HepG2 (cell line): ENCODE measurements around the gene ATP6V1G2. TPM values are rescaled to one million over a fixed set of nuclear protein-coding genes. Genes with fewer than 3 reads are reported as not detected.

Experiments
- ATAC-seq: fragments of 200-7000 bp; cut with Tn5 transposase; 3 replicates; pipeline ENCODE4 v1.9.1; 2020; ENCODE audit warnings: mild to moderate bottlenecking, moderate library complexity
- BruUV-seq: library from RNA; stranded (reverse); fragments of 400-500 nt; replicated peaks from 2 replicates; lab custom pipeline; 2021; lab: Mats Ljungman, UMichigan
- CTCF ChIA-PET: fragments of 300-600 bp; formaldehyde crosslinking; extraction: SDS; loops from one replicate; lab custom pipeline; 2021; ENCODE audit warnings: low total read pairs, inconsistent platforms, low intra/inter-chr PET ratio; lab: Yijun Ruan, JAX
- POLR2A ChIA-PET: fragments of 350-600 bp; sonication (Branson Sonifier 250); formaldehyde crosslinking; loops from one replicate; lab custom pipeline; 2020; ENCODE audit warnings: antibody characterized with exemption, inconsistent platforms; lab: Yijun Ruan, JAX
- DNase-seq: peaks from one replicate; pipeline ENCODE4 v3.0.0-alpha.2; 2015; ENCODE audit warnings: low spot score
- FAIRE-seq: peaks from 3 replicates; lab custom pipeline; 2011; peaks lifted over from hg19 to GRCh38; lab: Jason Lieb, UNC
- H2AFZ ChIP-seq: one replicate; pipeline ENCODE4 v1.6.1; 2011; ENCODE audit warnings: low read length, inconsistent platforms
- H3K27ac ChIP-seq: fragments of 300-600 bp; 3 replicates; pipeline ENCODE4 v1.8.0; 2011; ENCODE audit warnings: mixed run types, mild to moderate bottlenecking, mixed read lengths, low read length, inconsistent platforms; ENCODE audit not compliant: insufficient read depth; ENCODE audit errors: extremely low read length
- H3K27me3 ChIP-seq, 2 experiments: fragments of 200-600 bp in 1 of 2; 2 replicates in 1 of 2; 3 replicates in 1 of 2; pipeline versions ENCODE4 v1.6.0 to v1.8.0; 2011; ENCODE audit warnings: low read length in 2 of 2, mild to moderate bottlenecking in 2 of 2, moderate library complexity in 2 of 2, inconsistent platforms in 1 of 2; ENCODE audit not compliant: insufficient read depth in 2 of 2, control insufficient read depth in 1 of 2
- H3K36me3 ChIP-seq, 2 experiments: fragments of 200-600 bp in 1 of 2; replicated peaks in 1 of 2; 2 replicates in 1 of 2; 3 replicates in 1 of 2; pipeline versions ENCODE4 v1.5.1 to v1.8.0; 2011; ENCODE audit warnings: low read length in 2 of 2, inconsistent platforms in 1 of 2; ENCODE audit not compliant: insufficient read depth in 2 of 2, control insufficient read depth in 1 of 2
- H3K4me1 ChIP-seq: 2 replicates; pipeline ENCODE4 v1.5.1; 2012; ENCODE audit warnings: low read length, inconsistent platforms; ENCODE audit not compliant: insufficient read depth
- H3K4me2 ChIP-seq: 2 replicates; pipeline ENCODE4 v1.6.0; 2011; ENCODE audit warnings: low read depth, low read length, inconsistent platforms
- H3K4me3 ChIP-seq, 3 experiments: fragments of 200-600 bp in 1 of 3; sonication (generic), shearing (Covaris generic) in 1 of 3; replicated peaks in 1 of 3; 2 replicates each; pipeline ENCODE4 v1.5.1; 2011 to 2016; ENCODE audit warnings: low read length in 3 of 3, inconsistent platforms in 2 of 3, low read depth in 2 of 3, mild to moderate bottlenecking in 2 of 3, control low read depth in 1 of 3, mixed read lengths in 1 of 3; ENCODE audit not compliant: insufficient read depth in 1 of 3
- H3K79me2 ChIP-seq: one replicate; pipeline ENCODE4 v1.6.1; 2011; ENCODE audit warnings: low read length, inconsistent platforms; ENCODE audit not compliant: insufficient read depth
- H3K9ac ChIP-seq: 2 replicates; pipeline ENCODE4 v1.6.0; 2011; ENCODE audit warnings: mild to moderate bottlenecking, low read depth, low read length, inconsistent platforms; ENCODE audit not compliant: insufficient read depth
- H3K9me3 ChIP-seq: 2 replicates; pipeline ENCODE4 v1.5.1; 2012; ENCODE audit warnings: mild to moderate bottlenecking, low read length
- H4K20me1 ChIP-seq: 2 replicates; pipeline ENCODE4 v1.6.0; 2011; ENCODE audit warnings: inconsistent platforms, mild to moderate bottlenecking, low read length, moderate library complexity; ENCODE audit not compliant: insufficient read depth
- ATF1 ChIP-seq: IDR thresholded peaks from 2 replicates; pipeline ENCODE4 v1.6.1; 2016; ENCODE audit warnings: mild to moderate bottlenecking, control low read depth
- RARA ChIP-seq: IDR thresholded peaks from 2 replicates; pipeline ENCODE4 v1.6.1; 2016; ENCODE audit warnings: missing genetic modification reagents, missing compliant biosample characterization
- SKIL ChIP-seq: sonication (generic); formaldehyde crosslinking; IDR thresholded peaks from 2 replicates; pipeline ENCODE4 v1.8.0; 2022; ENCODE audit warnings: missing genetic modification reagents, mild to moderate bottlenecking, moderate library complexity, borderline replicate concordance
- TOE1 ChIP-seq: sonication (generic); formaldehyde crosslinking; IDR thresholded peaks from 2 replicates; pipeline ENCODE4 v1.4.0; 2020; ENCODE audit warnings: mild to moderate bottlenecking, missing genetic modification reagents
- ZNF720 ChIP-seq: sonication (generic); formaldehyde crosslinking; IDR thresholded peaks from 2 replicates; pipeline ENCODE4 v1.4.0; 2020; ENCODE audit warnings: missing genetic modification reagents
- ZNF777 ChIP-seq: sonication (generic); formaldehyde crosslinking; IDR thresholded peaks from 2 replicates; pipeline ENCODE4 v1.4.0; 2020; ENCODE audit warnings: missing genetic modification reagents
- WGBS: methylation state at CpG from one replicate; pipeline ENCODE4 v1.1.6; 2017; ENCODE audit warnings: low lambda C conversion rate; 5-methylcytosine and 5-hydroxymethylcytosine counted together
- in situ Hi-C: cut with HindIII; loops from 2 replicates; pipeline ENCODE4 v1.10.0; 2017; ENCODE audit warnings: low pct_unique_long_range_greater_than_20kb; ENCODE audit not compliant: extremely low pct_ligation_motif_present
- intact Hi-C: fragments of 100-400 bp; cut with micrococcal nuclease; formaldehyde crosslinking; loops from one replicate; pipeline ENCODE4 v1.10.0; 2022; ENCODE audit not compliant: unreplicated experiment
- polyA plus RNA-seq, 8 experiments: library from polyadenylated mRNA; depleted of rRNA in 3 of 8; stranded (reverse) in 7 of 8; unstranded in 1 of 8; fragments of >200 nt; fragmentation: Illumina TruSeq in 4 of 8; extraction: Trizol in 4 of 8; gene quantifications; 2 replicates each; pipeline versions ENCODE4 v1.2.1 to v1.2.3, GENCODE V29; 2011 to 2016; ENCODE audit warnings: low read depth in 4 of 8, missing spikeins in 1 of 8, mixed read lengths in 1 of 8; ENCODE audit not compliant: insufficient read depth in 1 of 8
- total RNA-seq, 5 experiments: library from RNA; depleted of rRNA; stranded (reverse); fragments of >200 nt; fragmentation: Illumina TruSeq; extraction: Trizol; gene quantifications; 2 replicates each; pipeline ENCODE4 v1.2.3, GENCODE V29; 2016; ENCODE audit warnings: low read depth in 1 of 5
- TF ChIP-seq, protein P1 (sequence below): sonication (generic); formaldehyde crosslinking; conservative IDR thresholded peaks from 2 replicates; pipeline ENCODE4 v1.8.0; 2022; ENCODE audit warnings: mild to moderate bottlenecking, moderate library complexity, missing genetic modification reagents

The ATP6V1G2 gene
- total and polyA plus RNA-seq, 2 of the 13 experiments (the other 11 are each of a cell fraction or from before 2014, with no cell fraction given): 0.27 to 0.83 TPM

GRCh38 chr6:31498748-31499147 lies 47.7 kb downstream of the ATP6V1G2 start:
- CTCF ChIA-PET: no interaction called here
- intact Hi-C loops (no loop called here), in situ Hi-C loops (no loop called here)
- TF ChIP-seq SKIL (CRISPR knock-in tag) (no peak), TOE1 (CRISPR knock-in tag) (no peak), ZNF720 (CRISPR knock-in tag) (no peak), ZNF777 (CRISPR knock-in tag) (no peak), RARA (CRISPR knock-in tag) (no peak), ATF1 (no peak)
- TF ChIP-seq, protein P1, sequence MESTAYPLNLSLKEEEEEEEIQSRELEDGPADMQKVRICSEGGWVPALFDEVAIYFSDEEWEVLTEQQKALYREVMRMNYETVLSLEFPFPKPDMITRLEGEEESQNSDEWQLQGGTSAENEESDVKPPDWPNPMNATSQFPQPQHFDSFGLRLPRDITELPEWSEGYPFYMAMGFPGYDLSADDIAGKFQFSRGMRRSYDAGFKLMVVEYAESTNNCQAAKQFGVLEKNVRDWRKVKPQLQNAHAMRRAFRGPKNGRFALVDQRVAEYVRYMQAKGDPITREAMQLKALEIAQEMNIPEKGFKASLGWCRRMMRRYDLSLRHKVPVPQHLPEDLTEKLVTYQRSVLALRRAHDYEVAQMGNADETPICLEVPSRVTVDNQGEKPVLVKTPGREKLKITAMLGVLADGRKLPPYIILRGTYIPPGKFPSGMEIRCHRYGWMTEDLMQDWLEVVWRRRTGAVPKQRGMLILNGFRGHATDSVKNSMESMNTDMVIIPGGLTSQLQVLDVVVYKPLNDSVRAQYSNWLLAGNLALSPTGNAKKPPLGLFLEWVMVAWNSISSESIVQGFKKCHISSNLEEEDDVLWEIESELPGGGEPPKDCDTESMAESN (CRISPR knock-in tag): 0 out of 2 replicates have a peak, but pooled peaks have one; percentile 16
- no peaks in the 10 kb centered on the region for H3K79me2 ChIP-seq
- no peak for ATAC-seq
- DNase-seq: no peak
- peaks cover 43% of the 10 kb centered on the region for H3K4me1 ChIP-seq
- 49% methylated on average over 17 of the region's 21 CpGs for WGBS
- H3K27ac ChIP-seq: no peak overlapping the region
- H3K36me3 ChIP-seq: no peaks in the 10 kb centered on the region
- H3K4me2 ChIP-seq: peak overlapping the region; percentile 70
- POLR2A ChIA-PET: interaction anchor here (0.7 to 4.4 kb wide), 3 partner anchors 30 to 43 kb away, joined by 3 to 20 read pairs (median 13); partner anchors contain the start of genes DDX39B and MCCD1
- peak overlapping the region; percentile 47 to 79 (median 54); a peak in 4 of 6 replicates for H3K4me3 ChIP-seq
- H3K27me3 ChIP-seq: peaks cover 0 to 20% of the 10 kb centered on the region in 2 experiments; a peak in 1 of 5 replicates
- no peaks in the 10 kb centered on the region for H3K9me3 ChIP-seq
- BruUV-seq: no TSS peak
- no peaks in the 10 kb centered on the region for H4K20me1 ChIP-seq
- H3K9ac ChIP-seq: no peak overlapping the region
- H2AFZ ChIP-seq: no peak overlapping the region
- FAIRE-seq: no peak
